HG02943 (cell line): ENCODE data around the gene RPL35.

Source experiments
- ATAC-seq: cut with Tn5 transposase; IDR thresholded peaks from one replicate; pipeline ENCODE4 v1.9.1; 2021; ENCODE audit warnings: mild to moderate bottlenecking, low read depth, moderate library complexity; ENCODE audit not compliant: unreplicated experiment

The RPL35 gene

DNA sequence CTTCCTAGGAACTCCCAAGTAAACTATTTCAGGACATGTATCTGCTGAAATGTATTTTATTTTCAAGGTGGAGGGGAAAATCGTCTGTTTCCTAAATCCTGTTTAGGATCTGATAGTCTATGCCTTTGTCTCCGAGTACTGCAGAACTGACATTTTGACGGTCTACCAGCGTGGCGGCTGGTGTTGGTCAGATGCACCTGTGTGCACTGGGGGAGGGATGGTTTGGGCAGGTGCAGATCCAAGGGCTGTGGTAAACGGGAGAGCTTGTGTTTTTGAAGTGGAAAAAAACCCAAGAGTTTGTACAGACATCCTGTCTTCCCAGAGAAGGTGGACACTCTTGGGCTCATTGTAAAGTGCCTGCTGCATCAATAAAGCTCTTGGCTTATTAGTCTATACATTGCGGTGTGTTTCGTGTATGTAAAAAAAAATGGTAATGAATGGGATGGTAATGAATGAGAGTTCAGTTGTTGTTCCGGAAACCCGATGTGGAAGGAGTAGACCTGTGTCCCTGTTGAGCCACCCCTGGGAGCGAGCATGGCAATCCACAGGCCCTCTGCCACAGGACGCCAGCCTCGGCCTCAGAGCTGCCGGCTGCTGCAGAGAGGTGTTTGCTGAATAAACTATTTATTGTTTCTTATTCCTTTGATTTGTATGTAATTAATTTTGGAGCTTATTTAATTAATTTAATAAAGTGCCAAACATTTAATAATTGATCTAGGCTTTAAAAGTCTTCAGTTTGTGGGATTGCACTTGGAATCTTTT is 15.4 kb upstream of the RPL35 start:
- ATAC-seq, result no peak

DNA sequence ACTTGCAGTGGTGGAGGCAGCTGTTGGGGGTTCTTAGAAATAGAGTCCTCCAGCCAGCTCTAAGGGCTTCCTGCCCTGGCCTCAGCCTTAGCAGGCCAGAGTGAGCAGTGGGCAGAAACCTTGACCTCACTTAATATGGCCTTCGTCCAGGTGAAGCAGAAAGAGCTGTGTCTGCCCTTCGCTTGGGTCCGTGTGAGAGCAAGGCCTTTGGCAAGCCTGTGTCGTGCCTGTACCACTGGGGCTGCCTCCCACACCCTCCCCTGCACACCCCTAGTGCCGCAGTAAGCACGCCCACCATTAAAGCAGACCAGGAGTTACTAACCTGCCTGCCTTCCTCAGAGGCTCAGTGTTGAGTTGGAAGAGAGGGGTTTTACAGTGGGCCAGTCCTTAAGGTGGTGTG is 13.7 kb upstream of the RPL35 start:
- no peak for ATAC-seq

DNA sequence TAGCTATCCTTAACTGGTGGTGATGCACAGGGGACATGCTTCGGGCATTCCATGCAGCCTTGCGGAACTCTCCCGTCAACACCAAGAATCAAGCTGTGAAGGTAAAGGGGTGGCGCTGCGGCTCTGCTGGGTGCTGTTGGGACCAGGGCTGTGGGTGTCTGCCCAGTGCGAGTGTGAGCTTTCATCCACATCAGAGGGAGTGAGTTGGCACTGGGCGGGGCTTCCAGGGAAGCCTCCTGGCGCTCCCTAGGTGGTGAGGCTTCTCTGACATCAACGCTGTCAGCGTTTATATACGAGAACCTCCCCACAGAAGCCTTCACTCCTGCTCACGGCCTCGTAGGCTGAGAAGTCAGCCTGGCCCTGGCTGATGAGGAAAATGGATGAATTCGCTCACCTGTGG is 11.9 kb upstream of the RPL35 start:
- ATAC-seq, result no peak

DNA sequence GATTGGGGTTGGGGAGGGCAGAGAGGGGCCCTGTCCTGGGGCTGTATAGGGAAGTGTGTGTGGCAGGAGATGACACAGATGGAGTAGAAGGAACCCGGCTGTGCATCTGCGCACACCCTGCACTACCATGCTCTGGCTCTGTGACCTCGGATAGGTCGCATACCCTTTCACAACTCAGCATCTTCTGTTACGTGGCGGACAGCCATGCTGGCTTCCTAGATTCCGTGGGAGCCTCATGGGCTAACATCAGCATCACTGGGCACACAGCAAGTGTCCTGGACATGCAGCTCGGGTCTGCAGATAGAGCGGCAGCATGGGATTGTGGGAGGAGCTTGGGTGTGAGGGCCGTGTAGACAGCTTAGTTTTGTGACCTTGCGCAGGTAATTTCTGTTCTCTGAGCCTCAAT is 9.4 kb upstream of the RPL35 start:
- no peak for ATAC-seq

DNA sequence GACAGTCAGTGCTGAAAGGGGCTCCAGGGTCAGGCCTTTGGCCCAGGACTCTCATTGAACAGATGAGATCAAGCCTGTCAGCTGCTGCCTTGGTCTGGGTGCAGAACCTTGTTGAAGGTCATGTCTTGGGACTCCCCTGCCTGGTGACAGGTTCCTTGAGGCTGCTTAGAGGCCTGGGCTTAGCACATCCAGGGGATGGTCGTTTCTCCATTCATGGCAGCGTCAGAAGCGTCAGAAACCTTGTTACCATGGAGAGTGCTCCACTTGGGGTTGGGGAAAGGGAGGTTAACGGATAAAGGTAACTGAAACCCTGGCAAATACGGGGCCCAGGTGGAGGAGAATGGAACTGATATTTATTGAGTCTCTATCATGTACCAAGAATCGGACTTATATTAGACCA is 9.0 kb upstream of the RPL35 start:
- no peak for ATAC-seq

DNA sequence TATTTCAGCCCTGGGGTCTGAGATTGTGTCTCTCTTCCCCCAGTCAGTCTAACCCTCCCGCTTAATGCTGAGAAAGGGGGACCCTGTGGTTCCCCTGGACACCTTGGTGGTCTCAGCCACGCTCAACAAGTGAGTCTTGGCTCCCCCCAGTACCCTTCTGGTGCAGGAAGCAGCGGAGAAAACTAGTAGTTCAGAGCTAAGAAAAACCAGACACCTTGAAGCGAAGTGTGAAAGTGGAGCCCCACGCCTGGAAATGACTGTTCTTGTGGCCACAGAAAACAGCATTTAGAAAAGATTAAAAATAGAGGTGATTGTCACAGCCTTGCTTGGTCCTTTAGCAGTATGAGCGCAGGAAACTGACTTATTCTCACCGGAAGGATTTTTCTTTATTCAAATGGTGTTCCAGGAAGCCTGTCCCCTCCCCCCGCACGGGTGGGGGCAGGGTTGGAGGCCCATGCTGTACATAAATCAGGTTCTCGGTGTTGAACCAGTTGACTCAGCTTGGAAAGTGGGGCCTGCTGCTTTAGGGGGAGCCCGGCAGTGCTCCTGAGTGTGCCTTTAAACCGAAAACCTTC is 8.3 kb upstream of the RPL35 start:
- peak; percentile 38 for ATAC-seq

DNA sequence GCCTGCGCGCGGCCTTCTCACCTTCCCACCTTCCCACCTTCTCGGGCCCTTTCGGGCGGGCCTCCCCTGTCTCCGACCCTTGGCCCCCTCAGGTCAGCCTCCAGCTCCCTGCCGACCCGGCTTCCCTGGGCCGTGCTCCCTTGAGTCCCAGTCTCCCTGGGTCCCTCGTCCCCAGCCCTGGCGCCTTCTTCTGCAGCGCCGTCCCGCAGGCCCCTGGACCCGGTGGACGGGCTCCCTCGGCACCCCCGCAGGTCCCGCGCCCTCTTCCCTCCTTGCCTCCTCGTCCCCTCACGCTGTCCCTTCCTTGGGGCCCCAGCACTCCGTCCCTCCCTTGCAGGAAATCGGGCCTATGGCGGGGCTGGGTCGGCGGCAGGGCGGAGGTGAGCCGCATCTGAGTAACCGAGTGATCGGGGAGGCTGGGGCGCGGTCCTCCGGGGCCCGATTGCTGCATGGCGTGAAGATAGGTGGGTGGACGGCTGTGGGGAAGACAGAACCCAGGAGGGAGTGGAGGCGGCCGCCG is 7.8 kb upstream of the RPL35 start:
- peak; percentile 12 for ATAC-seq

DNA sequence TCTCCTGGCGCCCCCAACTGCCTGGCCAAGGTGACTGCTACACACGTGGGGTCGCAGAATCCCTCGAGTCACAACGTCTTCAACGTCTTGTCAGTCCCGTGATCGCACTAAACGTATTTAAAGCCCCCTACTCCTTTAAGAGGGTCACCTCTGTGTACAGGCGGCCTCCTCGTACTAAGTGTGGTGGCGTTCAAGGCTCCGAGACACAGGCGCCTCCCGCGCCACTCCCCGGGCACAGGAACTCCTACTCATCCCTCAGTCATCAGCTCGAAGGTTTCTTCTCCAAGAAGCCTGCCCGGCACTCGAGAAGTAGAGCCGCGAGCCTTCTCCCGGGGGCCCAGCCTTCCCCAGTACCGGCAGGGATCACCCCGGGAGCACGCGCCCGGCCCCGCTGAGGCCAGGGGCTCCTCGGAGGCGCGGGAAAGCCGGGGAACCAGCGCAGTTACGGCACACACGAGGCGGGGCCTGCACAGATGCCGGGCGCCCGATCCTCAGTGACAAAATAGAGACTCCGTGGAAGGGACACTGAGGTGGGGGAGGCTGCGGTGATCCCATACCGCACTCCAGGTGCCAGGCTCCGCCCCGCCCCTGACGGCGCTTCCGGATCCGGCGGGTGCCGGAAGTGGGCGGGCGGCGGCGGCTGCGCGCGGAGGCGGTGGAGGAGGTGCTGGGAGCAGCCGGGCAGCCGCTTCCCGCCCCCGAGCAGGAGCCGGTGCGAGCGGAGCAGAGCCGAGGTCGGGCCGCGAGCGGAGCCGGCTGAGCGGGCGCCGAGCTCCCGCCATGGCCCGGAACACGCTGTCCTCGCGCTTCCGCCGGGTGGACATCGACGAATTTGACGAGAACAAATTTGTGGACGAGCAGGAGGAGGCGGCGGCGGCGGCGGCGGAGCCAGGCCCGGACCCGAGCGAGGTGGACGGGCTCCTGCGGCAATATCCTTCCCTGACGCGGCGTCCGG is 7.0 kb upstream of the RPL35 start:
- ATAC-seq, result peak; percentile 54

DNA sequence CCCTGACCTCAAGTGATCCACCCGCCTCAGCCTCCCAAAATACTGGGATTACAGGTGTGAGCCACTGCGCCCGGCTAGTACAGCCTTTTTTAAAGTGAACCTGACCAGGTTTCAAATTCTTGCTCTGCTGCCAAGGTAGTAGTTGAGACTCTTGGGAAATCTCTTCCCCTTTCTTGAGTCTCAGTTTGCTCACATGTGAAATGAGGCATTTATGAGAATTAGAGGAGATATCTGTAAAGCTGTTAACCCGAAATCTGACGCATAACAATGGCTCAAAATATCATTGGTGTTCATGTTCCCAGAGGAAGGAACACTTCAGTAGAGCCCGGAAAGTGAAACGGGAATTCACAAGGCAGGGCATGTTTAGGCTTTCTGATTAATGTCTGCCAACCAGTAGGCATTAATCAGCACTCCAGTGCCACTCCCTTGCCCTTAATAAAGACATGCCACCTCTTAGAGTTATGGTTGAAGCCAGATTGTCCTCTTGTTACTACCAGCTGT is 1.7 kb upstream of the RPL35 start:
- ATAC-seq, result no peak

DNA sequence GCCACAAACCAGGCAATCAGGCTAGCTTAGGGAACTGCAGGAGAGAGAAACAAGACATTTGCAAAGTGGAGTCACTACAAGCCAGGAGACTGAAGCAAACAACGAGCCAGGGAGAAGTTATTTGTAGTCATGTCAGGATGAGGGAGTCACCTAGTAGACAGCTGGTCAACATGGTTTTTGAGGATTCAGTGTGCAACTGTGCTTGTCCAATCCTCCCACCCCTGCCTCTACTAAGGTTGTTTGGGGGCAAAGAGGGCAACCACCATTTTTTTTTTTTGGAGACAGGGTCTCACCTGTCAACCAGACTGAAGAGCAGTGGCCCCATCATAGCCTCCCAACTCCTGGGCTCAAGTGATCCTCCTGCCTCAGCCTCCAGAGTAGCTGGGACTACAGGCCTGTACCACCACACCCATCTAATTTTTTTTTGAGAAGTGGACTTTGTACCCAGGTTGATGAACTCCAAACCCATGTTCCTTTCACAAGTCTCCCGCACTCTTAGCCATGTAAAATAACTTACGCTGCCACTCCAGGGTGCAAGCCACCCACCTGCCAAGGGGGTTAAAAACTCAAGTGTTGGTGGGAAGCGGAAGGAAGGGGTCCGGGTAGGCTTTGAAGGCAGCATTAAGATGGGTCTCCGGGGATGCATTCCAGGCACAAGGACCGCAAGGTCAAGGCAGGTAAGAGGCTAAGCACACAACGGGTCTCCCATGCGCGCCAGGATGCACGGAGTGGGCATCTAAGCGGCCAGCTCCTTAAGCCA is 995 bp downstream of the RPL35 start:
- no peak for ATAC-seq

DNA sequence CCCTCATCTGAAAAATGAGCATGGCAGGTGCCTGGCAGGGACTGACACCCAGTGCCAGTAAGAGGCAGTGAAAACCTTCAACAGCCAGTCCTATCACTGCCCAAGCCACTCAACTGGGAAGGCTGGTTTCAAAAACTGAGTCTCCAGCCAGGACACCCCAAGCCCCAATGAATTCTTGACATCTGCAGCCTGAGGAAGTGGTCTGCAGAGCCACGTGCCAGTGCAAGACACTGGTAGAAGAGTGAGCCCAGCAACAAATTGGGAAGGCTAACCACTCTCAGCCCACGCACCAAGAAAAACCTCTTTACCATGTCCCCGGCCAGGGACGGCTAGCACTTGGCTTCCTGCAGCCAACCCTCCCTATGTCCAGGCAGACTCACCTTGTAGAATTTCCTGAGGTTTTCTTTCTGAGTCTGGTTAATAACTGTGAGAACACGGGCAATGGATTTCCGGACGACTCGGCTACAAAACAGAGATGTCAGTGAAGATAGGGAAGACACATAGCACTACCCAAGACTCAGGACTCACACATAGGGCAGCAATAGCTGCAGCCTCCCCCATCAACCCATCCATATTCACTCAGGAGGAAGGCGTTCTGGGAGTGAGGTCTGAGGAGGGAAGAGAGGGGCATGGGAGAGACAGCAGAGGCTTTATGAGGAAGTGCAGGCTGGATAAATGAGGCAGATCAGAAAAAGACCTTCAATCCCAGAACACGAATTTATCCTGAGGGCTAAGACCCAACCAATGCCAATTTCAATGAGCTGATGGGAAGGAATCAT is 1.8 kb downstream of the RPL35 start:
- ATAC-seq, result no peak

DNA sequence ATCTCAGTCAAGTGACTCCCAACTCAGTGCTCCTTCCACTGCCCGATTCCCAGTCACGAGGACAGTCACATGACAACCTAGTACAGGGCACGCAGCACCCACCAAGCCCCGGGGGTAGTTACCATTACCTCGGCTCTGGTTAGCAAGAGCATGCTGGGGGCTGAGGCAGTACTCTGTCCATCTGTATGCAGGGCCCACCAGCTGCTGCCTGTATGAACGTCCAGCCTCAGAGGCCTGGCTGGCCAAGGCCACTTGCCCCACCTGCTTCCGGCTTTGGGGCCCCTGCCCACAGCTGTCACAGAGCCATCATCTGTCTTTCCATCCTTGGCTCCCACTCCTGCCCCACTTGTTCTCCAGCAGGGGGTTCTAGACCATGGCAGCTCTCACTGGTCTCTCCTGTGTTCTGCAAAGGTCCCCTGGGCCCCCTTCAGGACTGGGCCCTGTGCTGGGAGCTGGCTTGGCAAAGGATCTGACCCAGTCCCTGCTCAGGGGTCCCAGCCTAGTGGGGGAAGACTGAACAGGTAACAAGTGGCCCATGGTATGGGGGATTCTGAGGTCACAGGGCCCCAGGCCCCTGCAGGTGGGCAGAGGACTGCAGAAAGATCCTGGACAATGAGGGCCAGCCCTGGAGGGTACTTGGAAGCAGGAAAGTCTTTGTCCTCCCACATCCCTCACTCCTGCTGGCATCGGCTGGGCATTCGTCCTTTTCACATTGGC is 3.3 kb downstream of the RPL35 start:
- ATAC-seq, result no peak

DNA sequence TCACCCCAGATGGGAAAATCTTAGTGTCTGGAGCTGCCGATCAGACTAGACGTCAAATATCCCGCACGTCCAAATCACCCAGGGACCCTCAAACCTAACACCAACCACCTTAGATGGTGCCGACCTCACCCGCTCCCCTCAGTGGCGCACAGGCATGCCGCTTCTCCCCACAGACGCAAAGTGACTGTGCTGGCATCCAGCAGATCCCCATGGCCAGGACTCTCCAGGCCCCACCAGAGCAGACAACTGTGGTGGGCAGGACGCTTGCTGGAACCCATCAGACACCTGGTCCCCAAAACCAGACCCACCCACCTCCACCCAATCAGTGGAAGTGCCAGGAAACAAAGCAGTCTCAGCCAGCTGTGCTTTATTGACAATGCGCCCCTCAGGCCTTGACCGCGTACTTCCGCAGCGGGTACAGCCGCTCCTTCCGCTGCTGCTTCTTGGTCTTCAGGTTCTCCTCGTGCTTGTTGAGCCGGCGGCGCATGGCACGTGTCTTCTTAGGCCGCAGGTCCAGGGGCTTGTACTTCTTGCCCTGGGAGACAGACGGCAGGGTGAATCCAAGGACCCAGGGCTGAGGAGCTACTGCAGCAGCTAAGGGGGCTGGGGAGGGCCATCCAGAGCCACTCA is 4.1 kb downstream of the RPL35 start:
- no peak for ATAC-seq

DNA sequence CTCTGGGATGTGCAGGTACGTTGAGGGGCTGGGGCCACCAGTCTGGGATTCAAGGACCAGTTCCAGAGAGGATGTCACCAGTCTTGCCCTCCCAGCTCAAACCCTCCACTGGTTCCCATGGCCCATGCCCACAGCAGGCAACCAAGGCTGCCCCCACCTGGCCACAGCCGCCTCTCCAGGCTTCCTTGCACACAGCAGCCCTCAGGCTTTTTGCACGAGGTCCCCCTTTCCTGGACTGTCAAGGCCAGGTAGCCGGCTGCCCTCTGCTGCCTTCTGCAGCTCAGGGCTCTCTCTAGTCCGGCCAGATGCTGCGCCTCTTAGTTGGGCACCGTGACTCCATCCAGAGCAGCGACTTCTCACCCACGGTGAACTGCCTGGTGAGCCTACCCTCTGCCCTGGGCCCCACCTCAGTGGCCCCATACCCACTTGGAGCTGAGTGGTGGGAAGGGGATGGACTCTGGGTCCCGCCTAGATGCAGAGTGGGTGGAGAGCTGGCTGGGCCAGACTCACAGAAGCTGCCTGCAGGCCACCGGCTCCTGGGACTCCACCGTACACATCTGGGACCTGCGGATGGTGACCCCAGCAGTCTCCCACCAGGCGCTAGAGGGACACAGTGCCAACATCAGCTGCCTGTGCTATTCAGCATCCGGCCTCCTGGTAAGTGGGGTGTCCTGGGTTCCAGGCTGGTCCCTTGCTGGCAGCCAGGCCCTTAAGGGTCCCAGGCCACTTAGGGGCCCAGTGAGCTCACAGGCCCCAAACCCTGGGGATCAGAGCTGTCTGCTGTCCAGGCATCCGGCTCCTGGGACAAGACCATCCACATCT is 5.6 kb downstream of the RPL35 start:
- no peak for ATAC-seq

DNA sequence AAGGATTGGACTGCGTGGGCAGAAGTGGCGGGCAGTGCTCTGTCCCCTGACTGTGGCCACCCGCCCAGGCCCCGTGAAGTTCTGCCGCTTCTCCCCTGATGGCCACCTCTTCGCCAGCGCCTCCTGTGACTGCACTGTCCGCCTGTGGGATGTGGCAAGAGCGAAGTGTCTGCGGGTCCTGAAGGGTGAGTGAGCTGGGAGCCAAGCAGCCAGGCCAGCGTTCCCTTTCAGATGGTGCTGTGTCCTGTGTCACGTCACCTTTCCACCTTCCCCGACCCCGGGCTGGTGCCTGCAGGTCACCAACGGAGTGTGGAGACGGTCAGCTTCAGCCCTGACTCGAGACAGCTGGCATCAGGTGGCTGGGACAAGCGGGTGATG is 6.2 kb downstream of the RPL35 start:
- no peak for ATAC-seq

DNA sequence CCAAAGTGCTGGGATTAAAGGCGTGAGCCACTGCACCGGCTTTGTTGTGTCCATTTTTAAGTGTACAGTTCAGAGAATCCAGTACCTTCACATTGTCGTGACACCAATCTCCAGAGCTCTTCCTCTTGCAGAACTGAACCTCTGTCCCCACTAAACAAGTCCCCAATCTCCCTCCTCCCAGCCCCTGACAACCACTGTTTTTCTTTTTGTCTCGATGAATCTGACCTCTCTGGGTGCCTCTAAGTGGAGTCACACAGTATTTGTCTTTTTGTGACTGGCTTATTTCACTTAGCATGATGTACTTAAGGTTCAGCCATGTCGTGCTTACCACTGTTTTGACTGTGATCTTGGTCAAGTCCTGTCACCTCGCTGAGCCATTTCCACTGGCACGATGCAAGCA is 6.9 kb downstream of the RPL35 start:
- ATAC-seq, result no peak

DNA sequence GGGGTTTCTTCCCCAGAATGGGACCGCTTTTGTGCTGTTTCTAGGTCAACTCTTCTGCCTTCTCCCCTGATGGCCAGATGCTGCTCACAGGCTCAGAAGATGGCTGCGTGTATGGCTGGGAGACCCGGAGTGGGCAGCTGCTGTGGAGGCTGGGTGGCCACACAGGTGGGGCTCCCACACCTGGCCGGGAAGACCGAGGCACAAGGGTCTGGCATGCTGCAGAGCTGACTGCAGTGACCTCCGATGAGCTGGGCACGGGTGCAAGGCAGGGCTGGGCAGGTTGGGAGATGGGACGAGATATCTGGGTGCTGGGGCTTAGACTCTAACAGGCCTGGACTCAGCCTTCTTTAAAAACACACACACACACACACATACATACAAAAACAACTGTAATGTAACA is 7.6 kb downstream of the RPL35 start:
- ATAC-seq, result no peak
